ENCODE data around the gene CCDC179. TPM values are rescaled to one million over a fixed set of nuclear protein-coding genes. Genes with fewer than 3 reads are reported as not detected.

Gene CCDC179
- total and polyA plus RNA-seq, 5 donors: not detected

DNA sequence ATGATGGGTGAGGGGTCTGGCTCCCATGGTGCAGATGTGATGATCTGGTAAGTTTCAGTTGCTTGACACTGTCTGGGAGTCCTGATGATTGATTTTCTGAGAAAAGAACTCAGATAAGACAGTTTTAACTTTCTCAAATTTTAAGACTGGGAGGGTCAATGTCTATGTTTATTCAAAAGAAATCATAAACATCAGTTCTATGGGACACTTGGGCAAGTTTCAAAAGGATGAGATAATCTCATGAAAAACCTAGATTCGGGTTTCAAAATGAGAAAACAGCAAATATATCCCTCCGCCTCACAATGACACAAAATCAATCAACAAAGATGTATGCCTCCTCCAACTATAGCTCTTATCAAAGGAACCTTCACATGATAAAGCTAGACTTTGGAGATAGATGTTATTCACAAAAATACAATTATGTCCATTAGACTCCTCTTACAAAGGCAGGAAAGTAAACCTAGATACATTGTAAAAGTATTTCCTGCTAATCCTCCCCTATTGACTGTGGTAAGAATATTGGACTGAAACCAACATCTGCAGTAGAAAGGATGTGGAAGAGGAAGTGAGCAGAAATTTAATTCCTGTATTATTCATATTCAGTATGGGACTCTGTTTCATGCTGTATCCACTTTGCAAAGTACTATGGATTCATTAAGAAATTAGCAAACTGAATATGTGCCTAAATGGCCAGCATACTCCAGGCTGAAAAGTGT, 52.3 kb downstream of the CCDC179 start:
- H3K9me3 ChIP-seq (ENCODE audit: control insufficient read depth, low read length): no peaks in the 10 kb centered on the region
- WGBS: 62% methylated on average over 2 of the region's 2 CpGs
- no peaks in the 10 kb centered on the region for H3K4me1 ChIP-seq (ENCODE audit: control insufficient read depth, insufficient read depth, low read length)
- H3K4me3 ChIP-seq (ENCODE audit: low read length): no peak overlapping the region
- no peak overlapping the region for H3K27ac ChIP-seq (ENCODE audit: low read length)
- no peak for DNase-seq
- intact Hi-C loops (cut with DNase I): no loop called here
- no peaks in the 10 kb centered on the region for H3K27me3 ChIP-seq (ENCODE audit: control insufficient read depth, insufficient read depth)
- ATAC-seq: peak; percentile 47 to 74

DNA sequence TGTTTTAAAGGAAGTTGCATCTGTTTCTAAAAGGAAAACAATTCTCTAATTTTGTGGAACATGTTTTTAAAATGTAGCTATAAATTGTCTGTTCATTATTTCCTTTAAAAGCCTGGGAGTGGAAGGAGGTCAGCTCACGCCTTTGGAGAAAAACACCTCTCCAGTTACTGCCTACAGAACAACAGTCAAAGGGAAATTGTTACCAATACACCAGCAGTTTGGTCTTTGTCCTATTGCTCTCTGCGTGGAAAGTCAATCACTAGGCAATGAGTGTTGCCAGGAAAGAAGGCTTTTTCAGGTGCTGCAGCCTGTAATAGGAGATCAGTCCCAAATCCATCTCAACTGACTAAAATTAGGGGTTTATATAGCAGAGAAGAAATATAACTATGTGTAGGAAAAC, 52.9 kb downstream of the CCDC179 start:
- ATAC-seq (no peak), DNase-seq (no peak)
- Histone ChIP-seq H3K9me3 (ENCODE audit: control insufficient read depth, low read length) (no peaks in the 10 kb centered on the region), H3K27ac (ENCODE audit: low read length) (no peak overlapping the region), H3K4me3 (ENCODE audit: low read length) (no peak overlapping the region), H3K27me3 (ENCODE audit: control insufficient read depth, insufficient read depth) (no peaks in the 10 kb centered on the region), H3K4me1 (ENCODE audit: control insufficient read depth, insufficient read depth, low read length) (no peaks in the 10 kb centered on the region)
- 81% methylated on average over 2 of the region's 2 CpGs for WGBS
- intact Hi-C loops (cut with DNase I): no loop called here

DNA sequence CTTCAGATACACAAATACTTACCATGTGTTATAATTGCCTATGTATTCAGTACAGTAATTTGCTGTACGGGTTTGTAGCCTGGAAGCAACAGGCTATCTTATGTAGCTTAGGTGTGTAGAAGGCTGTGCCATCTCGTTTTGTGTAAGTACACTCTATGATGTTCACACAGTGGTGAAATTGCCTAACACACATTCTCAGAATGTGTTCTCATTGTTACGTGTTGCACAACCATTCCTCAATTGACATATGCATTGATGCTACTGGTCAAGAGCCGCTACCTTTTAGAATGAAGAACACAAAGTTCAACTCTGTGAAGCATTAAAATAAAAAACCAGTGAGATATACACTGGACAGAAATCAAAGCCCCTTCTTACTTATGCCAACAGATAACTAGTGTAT, 57.4 kb downstream of the CCDC179 start:
- ATAC-seq (no peak), DNase-seq (no peak)
- no peak overlapping the region for H3K27ac ChIP-seq (ENCODE audit: low read length)
- intact Hi-C loops (cut with DNase I): no loop called here
- 92% methylated on average over 4 of the region's 4 CpGs for WGBS
- no peaks in the 10 kb centered on the region for H3K4me1 ChIP-seq (ENCODE audit: control insufficient read depth, insufficient read depth, low read length)
- H3K27me3 ChIP-seq (ENCODE audit: control insufficient read depth, insufficient read depth): no peaks in the 10 kb centered on the region
- no peak overlapping the region for H3K4me3 ChIP-seq (ENCODE audit: low read length)
- no peaks in the 10 kb centered on the region for H3K9me3 ChIP-seq (ENCODE audit: control insufficient read depth, low read length)

DNA sequence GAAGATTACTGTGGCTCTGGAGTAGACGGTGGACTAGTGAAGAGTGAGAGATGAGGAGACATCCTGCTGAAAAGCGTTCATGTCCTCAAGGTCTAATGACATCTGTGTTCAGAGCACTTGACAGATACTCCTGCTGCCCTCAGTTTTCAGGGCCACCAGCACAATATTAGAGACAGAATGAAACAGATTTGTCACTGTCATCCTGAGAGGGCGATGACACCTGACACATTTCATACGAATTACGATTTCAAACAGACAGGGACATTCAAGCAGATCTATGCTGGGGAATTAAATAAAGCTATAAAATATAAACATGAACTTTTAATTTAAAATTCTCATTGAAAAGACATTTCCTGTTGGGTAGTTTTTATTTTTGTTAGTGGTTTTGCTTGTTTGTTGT, 59.8 kb downstream of the CCDC179 start:
- H3K9me3 ChIP-seq (ENCODE audit: control insufficient read depth, low read length): no peaks in the 10 kb centered on the region
- DNase-seq (no peak), ATAC-seq (no peak)
- no peaks in the 10 kb centered on the region for H3K27me3 ChIP-seq (ENCODE audit: control insufficient read depth, insufficient read depth)
- H3K27ac ChIP-seq (ENCODE audit: low read length): no peak overlapping the region
- H3K4me1 ChIP-seq (ENCODE audit: control insufficient read depth, insufficient read depth, low read length): no peaks in the 10 kb centered on the region
- no peak overlapping the region for H3K4me3 ChIP-seq (ENCODE audit: low read length)
- WGBS: 66% methylated on average over 5 of the region's 5 CpGs
- intact Hi-C loops (cut with DNase I): no loop called here

DNA sequence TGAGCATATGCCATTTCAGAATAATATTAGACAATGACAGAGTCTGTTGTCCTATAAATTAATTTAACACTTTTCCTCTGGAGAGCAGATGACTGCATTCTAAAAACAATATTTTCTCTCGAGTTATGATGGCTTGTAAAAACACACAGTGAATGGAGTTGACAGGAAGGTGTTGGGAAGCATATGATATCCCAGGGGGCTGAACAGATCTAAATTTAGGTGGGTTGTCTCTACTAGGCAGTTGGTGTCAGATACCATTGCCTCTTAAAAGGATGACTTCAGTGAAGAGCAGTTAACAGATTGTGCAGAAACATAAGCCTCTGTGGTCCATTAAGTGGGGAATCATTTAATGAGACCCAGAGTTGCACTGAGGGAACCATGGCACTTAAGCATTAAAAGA, 61.4 kb downstream of the CCDC179 start:
- ATAC-seq: peak in 1 of 2 donors; percentile 64
- WGBS: 21% methylated on average over 1 of the region's 1 CpG
- H3K27ac ChIP-seq (ENCODE audit: low read length): no peak overlapping the region

DNA sequence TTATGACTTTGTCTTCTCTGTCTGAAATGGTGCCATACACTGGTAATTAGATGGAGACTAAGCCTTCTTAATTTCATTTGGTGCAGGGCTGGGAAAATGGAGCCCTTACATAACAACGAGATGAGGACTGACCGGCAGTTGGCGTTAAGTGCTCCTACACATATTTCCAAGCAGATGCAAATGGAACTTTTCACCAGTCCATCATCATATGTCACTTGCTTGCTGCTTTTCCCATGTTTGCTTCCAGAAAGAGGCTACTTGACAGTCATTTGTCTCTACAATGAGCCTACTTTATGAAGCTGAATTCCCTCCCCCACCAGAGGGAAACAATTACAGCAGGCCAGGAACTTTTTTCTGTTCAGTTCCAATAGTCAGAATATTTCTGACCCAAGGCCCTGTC, 63.2 kb downstream of the CCDC179 start:
- intact Hi-C loops (cut with DNase I): no loop called here
- H3K4me1 ChIP-seq (ENCODE audit: control insufficient read depth, insufficient read depth, low read length): no peaks in the 10 kb centered on the region
- no peak overlapping the region for H3K4me3 ChIP-seq (ENCODE audit: low read length)
- no peak for ATAC-seq
- no peak for DNase-seq
- H3K27me3 ChIP-seq (ENCODE audit: control insufficient read depth, insufficient read depth): no peaks in the 10 kb centered on the region
- H3K27ac ChIP-seq (ENCODE audit: low read length): no peak overlapping the region
- WGBS: 78% methylated on average over 3 of the region's 3 CpGs
- H3K9me3 ChIP-seq (ENCODE audit: control insufficient read depth, low read length): no peaks in the 10 kb centered on the region

More for the DNA sequence above, 61.4 kb downstream of the CCDC179 start:
- H3K27me3 ChIP-seq (ENCODE audit: control insufficient read depth, insufficient read depth): no peaks in the 10 kb centered on the region
- no peaks in the 10 kb centered on the region for H3K9me3 ChIP-seq (ENCODE audit: control insufficient read depth, low read length)
- no peaks in the 10 kb centered on the region for H3K4me1 ChIP-seq (ENCODE audit: control insufficient read depth, insufficient read depth, low read length)
- intact Hi-C loops (cut with DNase I): no loop called here
- no peak overlapping the region for H3K4me3 ChIP-seq (ENCODE audit: low read length)
- no peak for DNase-seq

Other genes with a start within 250 kb of the CCDC179 start
- gene FANCF, start 234.7 kb downstream of the CCDC179 start, total RNA-seq: 1 to 10 TPM; 4.1 to 7.1 (median 6.3) TPM
- 3.8 TPM for gene FANCF, start 234.7 kb downstream of the CCDC179 start, polyA plus RNA-seq
- gene GAS2, start 193.9 kb downstream of the CCDC179 start, total RNA-seq: 10 to 100 TPM in 2 of 4 donors, 1 to 10 TPM in 2; 6.6 to 12.3 (median 9.8) TPM
- gene GAS2, start 193.9 kb downstream of the CCDC179 start, polyA plus RNA-seq: 1.9 TPM
- 10 to 100 TPM; 28.0 to 53.5 (median 39.3) TPM for gene SVIP, start 30.7 kb downstream of the CCDC179 start, total RNA-seq
- gene SVIP, start 30.7 kb downstream of the CCDC179 start, polyA plus RNA-seq: 20.2 TPM

All from right cardiac atrium (tissue), 5 donors.